NCI-H526 treated with DMSO at 0.1 percent for 48 hours (cell line): ENCODE measurements around the gene ARL15.
"Not testable (repeated sequence)": the region's sequence is repeated elsewhere in the genome, so short reads cannot be mapped to it uniquely, and the experiment has no call there.

Source experiments
- DNase-seq: peaks from one replicate; lab custom pipeline; 2025; lab: John Stamatoyannopoulos, UW

Gene ARL15

DNA sequence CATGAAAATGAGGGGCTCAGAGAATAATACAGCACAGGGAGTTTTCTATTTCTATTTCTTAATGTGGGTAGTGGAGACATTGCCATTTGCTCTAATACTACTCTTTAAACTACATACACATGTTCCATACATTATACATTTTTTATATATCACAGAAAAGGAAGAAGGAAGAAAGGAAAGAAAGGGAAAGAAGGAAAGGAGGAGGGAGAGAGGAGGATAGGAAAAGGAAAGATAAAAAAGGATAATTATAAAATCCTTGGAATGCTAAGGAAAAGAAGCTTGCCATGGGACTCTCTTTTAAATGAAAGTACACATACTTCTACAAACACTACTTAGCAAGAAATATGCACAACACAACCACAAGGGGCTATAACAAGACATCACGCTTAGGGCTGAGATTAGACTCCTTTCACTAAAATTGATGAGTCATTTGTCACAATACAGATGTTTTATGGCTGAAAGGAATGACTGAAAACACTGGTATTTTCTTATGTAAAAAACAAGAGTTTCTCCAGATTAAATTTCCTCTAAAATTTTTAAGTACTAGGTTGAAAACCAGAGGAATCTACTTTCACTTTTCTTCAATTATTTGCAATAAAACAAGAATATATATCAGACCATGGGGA, 219.8 kb downstream of the ARL15 start:
- DNase-seq, result no peak

DNA sequence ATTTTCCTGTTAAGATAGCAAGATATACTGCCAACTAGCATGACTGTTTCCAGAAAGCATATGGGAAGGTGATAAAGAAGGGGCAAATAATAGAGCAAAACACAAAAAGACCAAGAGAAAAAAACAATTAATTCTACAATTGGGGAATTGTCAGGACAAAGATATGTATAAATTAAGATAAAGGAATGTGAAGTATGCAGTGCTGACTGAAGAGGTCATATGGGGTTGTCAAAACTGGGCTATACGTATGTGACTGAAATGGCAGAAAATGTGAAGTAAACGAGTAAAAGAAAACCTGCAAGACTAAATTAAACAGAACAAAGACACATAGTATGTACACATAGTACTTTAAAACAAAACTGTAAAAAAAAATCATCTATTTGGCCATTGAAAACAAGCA, 222.3 kb downstream of the ARL15 start:
- no peak for DNase-seq

DNA sequence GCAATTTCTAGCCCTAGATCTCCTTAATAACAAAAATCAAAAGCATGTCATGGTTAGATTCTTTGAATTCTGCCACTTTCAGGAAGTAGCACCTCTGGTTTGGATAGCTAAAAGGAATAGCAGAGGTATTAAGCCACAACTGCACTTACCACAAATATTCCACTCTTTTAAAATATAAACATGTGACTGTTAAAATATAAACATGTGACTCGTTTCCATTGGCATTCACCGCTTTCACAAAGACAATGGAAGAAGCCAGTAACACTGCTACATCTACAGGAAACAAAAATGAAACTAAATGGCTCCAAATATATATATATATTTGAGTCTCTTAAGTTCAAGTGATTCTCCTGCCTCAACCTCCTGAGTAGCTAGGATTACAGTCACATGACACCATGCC, 222.9 kb downstream of the ARL15 start:
- no peak for DNase-seq

DNA sequence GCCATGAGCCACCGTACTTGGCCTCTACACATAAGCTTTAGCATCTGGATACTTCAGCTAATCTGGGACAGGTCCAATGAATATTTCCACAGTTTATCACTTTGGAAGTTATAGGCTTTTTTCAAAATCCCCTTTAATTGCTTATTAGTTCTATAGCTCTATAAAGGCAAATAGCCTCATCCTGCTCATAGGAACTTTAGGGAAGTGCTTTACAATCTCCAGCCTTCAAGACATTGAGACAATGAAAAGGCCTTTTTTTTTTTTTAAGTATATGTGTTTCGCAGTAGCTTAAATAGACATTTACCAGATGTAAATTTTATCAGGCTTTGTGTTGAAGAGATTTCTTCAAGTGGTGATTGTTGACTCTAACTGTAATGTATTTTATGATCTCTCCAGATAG, 224.2 kb downstream of the ARL15 start:
- DNase-seq, result no peak

DNA sequence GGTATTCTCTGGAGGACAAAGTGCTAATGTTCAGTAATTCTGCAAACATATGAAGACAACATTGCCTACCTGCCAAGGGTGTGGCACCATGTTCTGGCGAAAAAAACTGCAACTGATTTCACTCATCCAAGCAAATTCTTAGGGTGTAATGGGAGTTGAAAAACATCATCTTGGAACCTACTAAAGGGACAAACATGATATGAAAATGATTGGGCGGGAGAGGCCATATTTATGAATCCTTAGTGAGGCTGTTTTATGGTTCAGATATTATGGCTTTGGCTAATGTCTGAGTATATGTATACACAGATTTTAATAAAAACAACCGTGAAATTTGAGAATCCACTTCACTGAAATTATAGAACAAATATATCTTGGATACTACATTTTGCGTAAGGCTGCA, 225.7 kb downstream of the ARL15 start:
- DNase-seq, result no peak

- DNase-seq, result no peak
Observed at GRCh38 chr5:54083851-54084250, 226.5 kb downstream of the ARL15 start.

DNA sequence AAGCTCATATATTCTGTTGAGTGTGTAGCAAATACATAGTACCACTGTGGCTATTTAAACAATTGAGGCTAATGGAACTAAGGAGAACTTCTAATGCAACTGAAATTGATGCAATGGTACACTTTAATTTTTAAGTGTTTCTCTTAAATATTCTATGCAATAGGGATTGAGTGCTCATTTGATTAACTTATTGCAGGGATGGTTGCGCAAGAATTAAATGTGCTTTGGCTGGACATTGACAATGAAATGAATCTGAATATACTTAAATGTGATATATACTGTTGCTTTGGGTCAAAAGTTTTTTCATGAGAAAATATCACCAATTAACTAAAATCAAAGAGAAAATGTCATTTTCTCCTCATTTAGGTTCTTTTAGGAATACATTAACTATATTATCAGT, 227.1 kb downstream of the ARL15 start:
- no peak for DNase-seq

DNA sequence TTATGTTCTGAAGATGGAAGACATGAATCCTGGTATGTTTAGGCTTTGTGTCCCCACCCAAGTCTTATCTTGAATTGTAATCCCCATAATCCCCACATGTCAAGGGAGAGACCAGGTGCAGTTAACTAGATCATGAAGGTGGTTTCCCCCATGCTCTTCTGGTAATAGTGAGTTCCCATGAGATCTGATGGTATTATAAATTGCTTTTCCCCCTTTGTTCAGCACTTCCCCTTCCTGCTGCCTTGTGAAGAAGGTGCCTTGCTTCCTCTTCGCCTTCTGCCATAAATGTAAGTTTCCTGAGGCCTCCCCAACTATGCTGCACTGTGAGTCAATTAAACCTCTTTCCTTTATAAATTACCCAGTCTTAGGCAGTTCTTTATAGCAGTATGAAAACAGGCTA, 229.0 kb downstream of the ARL15 start:
- DNase-seq, result no peak

DNA sequence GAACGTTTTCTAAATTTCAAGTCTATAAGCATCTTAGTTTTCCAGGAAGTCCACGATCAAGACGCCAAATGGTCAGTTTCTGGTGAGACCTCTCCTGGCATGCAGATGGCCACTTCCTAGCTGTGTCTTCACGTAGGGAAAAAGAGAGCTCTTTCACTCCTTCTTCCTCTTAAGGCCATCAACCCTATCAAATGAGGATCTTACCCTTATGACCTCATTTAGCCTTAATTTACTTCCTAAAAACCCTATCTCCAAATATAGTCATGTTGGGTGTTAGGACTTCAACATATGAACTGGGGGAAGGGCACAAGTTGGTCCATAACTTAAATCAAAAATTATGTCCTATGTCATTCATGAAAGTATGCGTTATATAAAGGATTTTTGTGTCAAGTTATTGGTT, 229.5 kb downstream of the ARL15 start:
- DNase-seq, result no peak

DNA sequence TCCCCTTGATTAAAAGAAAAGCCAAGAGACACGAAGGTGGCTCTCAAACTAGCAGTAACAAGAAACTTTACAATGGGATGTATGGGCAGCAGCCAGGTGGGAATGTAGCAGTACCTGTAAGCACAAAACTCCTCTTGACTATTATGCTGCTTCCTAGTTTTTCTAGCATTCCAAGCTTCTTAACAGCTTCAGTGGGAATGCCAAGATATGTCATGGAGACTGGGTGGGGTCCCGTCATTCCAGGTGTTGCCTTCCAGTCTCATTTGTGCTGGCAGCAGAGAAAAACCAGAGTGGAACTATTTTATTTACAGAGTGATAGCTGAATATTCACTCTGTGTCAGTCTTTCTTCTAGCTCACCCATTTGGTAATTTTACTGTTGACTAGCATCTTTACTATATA, 236.6 kb downstream of the ARL15 start:
- DNase-seq, result no peak

DNA sequence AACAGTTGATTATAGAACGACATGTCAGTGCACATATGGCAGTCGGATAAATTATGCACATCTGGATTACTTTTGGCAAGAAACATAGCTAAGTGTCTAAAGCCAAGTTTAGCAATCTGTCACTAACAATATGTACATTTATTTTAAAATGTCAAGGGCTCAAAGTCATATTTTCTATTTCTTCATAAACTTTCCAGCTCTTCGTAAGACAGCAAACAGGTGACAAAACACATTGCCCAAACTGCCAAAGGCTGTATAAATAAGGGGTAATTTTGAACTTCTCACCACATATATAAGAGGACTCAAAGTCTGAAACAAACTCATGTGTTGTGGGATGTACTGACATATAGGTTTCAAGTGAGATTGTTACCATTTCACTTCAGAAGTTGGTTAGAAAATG, 237.2 kb downstream of the ARL15 start:
- no peak for DNase-seq

- no peak for DNase-seq
Observed at GRCh38 chr5:54066433-54066832, 243.9 kb downstream of the ARL15 start.

DNA sequence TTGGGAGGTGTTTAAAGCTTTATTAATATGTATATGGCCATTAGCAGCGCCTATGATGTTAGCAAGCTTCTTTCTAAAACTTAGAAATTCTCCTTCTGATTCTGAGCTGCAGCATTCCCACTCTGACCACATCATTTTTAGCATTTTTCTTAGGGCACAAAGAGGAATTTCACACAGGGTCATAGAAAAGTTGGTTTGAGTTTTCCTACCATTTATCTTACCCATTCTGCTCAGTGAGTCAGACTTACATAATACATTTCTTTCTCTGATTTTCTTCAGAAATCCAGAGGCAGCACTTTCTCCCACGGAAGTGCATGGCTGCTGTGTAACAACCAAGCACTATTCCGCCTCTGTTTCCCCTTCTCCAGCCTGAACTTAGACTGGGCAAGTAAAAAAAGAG, 246.6 kb downstream of the ARL15 start:
- DNase-seq, result no peak

- DNase-seq, result no peak
Observed at GRCh38 chr5:54062958-54063357, 247.4 kb downstream of the ARL15 start.

DNA sequence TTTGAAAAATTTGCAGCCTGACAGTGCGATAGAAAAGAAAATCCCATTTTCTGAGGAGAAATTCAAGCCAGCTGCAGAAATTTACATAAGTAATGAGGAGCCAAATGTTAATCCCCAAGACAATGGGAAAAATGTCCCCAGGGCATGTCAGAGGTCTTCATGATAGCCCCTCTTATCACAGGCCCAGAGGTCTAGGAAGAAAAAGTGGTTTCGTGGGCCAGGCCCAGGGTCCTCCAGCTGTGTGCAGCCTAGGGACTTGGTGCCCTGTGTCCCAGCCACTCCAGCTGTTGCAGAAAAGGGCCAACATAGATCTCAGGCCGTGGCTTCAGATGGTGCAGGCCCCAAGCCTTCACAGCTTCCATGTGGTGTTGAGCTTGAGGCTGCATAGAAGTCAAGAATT, 249.5 kb downstream of the ARL15 start:
- DNase-seq, result not testable (repeated sequence)

DNA sequence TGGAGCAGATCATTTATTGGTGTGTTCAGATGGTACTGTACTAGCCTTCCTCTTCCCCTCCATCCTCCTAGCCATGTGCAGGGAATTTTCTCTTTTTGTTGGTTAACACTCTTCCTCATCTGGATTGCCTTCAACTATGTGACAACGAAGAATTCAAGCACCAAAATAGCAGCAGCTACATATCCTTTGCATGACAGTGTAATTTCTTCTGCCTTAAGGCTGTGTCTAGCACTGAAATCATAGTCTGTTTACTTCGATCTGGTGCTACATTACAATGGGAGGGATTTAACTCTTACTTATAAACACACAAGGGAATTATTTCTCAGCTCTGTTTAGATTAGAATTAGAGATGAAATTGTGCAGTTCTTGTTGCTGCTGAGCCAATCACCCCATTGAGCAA, 260.4 kb downstream of the ARL15 start:
- DNase-seq, result no peak

GRCh38 chr5:54049144-54049543, 261.2 kb downstream of the ARL15 start:
- DNase-seq, result no peak

DNA sequence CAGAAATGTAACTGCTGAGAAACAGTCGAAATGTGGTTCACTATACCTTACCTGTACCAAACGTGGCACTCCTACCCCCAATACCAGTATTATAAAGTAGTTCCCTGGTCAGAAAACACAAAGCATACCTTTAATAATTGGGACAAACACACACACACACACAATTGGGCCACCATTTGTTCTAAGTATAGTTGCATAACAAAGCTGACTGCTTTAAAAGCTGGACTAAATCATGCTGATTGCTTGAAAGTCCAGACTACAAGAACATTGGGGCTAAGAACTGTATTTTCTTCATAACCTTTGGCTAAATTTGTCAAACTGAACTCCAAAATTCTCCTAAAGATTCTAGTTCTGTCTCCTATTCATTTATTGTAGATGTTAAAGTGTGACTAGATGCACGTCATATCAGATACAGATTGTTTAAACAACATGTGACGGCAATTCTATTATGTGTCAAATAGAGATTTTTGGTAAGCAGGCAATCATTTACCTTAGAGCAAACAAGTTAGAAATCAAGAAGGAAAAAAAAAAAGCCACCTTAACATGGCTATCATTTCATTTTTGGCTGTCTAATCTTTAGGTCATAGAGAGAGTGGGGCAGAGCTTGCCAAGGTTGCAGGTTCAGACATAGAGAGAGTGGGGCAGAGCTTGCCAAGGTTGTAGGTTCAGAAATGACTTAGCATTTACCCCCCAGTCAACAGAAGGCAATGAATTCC, 265.1 kb downstream of the ARL15 start:
- no peak for DNase-seq

GRCh38 chr5:54044276-54044675, 266.1 kb downstream of the ARL15 start:
- not testable (repeated sequence) for DNase-seq

DNA sequence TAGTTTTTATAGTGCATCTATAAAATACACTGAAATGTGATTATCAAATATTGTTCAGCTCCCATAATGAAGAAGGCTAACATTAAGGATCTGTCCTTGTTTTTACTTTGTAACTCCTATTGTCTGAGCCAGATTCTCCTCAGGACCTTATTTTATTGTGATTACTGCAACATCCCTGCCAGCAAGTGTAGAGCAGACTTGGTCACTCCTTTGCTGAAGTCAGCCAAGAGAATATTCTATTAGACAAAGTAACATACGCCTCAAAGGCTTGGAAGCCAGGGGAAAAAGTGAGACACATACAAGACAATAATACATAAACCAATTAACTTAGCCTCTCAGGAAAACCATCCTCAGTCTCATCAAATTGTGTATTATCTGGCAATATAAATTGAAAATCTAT, 269.6 kb downstream of the ARL15 start:
- DNase-seq, result no peak

DNA sequence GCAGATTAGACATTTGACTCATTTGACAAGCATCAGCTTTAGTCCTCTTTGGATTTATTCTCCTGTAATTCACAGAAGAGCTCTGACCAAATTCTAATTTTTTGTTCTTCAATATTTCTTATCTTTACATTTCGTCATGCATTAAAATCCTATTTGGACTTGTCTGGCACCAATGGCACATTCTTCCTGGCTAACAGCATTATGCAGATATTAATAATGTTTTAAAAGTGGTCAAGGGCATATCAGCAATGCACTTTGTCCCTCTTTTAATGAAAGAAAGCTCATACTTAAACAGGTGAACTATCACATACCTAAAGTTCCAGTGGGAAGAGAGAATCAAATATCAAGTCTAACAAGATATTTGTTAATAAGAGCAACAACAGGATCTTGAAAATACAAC, 270.4 kb downstream of the ARL15 start:
- DNase-seq, result no peak

DNA sequence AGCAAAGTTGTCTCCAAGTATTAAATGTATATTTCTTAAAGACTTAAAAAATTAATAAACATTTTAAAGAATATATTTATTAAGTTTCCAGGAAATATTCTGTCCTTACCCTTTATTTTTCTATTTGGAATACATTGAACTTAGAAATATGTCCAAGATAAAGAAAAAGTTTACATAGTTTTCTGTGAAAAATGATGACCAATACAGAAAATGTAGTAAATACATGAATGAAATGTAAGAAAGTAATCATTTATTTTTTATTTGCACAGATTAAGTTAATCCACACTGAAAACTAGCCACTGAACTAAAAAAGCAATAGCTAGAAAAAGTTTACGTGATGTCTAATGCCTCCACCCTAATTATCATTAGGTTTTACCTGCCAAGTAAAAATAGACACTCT, 273.2 kb downstream of the ARL15 start:
- no peak for DNase-seq

- DNase-seq, result no peak
Observed at GRCh38 chr5:54030981-54031380, 279.4 kb downstream of the ARL15 start.

- DNase-seq, result no peak
Observed at GRCh38 chr5:54024466-54024865, 285.9 kb downstream of the ARL15 start.
